Measurements from ENCODE around the gene GULP1. TPM values are rescaled to one million over a fixed set of nuclear protein-coding genes. Genes with fewer than 3 reads are reported as not detected.

Gene GULP1
- total and polyA plus RNA-seq, 12 donors, result 2.0 to 6.0 (median 4.7) TPM

DNA sequence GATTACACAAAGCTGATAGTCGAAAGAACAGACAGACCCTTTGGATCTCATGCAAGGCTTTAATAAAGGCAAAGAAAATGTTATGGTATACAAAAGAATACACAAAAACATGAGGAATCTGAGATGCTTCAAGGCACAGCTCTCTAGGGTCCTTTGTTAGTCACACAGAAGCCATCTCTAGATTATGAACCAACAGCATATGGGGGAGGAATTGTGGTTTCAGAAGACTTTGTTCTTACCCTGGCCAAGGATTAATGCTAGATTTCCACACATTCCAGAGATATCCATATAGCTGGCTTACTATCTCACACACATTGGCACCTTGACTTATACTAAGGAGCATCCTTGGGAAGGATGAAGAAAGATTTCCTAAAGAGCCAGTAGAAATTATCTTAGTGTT lies 206.1 kb downstream of the GULP1 start:
- intact Hi-C loops (cut with DNase I), result no loop called here
- TF ChIP-seq, protein P1, sequence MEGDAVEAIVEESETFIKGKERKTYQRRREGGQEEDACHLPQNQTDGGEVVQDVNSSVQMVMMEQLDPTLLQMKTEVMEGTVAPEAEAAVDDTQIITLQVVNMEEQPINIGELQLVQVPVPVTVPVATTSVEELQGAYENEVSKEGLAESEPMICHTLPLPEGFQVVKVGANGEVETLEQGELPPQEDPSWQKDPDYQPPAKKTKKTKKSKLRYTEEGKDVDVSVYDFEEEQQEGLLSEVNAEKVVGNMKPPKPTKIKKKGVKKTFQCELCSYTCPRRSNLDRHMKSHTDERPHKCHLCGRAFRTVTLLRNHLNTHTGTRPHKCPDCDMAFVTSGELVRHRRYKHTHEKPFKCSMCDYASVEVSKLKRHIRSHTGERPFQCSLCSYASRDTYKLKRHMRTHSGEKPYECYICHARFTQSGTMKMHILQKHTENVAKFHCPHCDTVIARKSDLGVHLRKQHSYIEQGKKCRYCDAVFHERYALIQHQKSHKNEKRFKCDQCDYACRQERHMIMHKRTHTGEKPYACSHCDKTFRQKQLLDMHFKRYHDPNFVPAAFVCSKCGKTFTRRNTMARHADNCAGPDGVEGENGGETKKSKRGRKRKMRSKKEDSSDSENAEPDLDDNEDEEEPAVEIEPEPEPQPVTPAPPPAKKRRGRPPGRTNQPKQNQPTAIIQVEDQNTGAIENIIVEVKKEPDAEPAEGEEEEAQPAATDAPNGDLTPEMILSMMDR (IDR thresholded peaks at IDR 0.05), result no peak
- no peak overlapping the region for H3K27ac ChIP-seq
- H3K4me1 ChIP-seq, result no peaks in the 10 kb centered on the region
- no peaks in the 10 kb centered on the region for H3K9me3 ChIP-seq
- DNase-seq, result no peak
- no peaks in the 10 kb centered on the region for H3K36me3 ChIP-seq
- 96 to 97% methylated on average over 1 of the region's 1 CpG for WGBS, 2 donors
- no peak for ATAC-seq
- H3K27me3 ChIP-seq, result no peaks in the 10 kb centered on the region
- no peak overlapping the region for H3K4me3 ChIP-seq

DNA sequence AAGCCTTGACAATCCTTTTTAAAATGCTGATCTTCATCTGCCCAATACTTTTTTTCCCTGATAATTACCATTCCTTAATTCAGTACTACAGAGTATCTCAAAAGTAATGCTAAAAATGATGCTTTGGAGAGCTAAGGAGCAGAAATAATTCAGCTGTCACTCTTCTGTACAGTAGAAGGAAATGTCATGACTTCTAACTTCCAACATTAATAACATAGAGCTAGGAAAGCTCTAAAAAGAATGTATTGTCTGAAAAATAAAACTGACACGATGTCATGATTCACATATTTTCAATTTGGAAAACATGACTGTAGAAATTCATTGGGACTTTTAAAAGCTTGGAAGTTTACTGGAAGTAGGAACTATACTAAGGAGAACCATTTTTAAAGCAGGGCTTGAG lies 212.3 kb downstream of the GULP1 start:
- Histone ChIP-seq H3K36me3 (no peaks in the 10 kb centered on the region), H3K4me3 (no peak overlapping the region), H3K4me1 (no peaks in the 10 kb centered on the region), H3K27ac (no peak overlapping the region), H3K9me3 (no peaks in the 10 kb centered on the region), H3K27me3 (no peaks in the 10 kb centered on the region)
- TF ChIP-seq, protein P1 (IDR thresholded peaks at IDR 0.05), result no peak
- intact Hi-C loops (cut with DNase I), result loop anchor here in 3 of 10 donors (10.0 kb wide), 2 partner anchors 209 to 909 kb away; partner anchors contain the start of gene GULP1 (in 2 of the 3)
- 59 to 64% methylated on average over 1 of the region's 1 CpG for WGBS, 2 donors
- ATAC-seq (no peak), DNase-seq (no peak)

DNA sequence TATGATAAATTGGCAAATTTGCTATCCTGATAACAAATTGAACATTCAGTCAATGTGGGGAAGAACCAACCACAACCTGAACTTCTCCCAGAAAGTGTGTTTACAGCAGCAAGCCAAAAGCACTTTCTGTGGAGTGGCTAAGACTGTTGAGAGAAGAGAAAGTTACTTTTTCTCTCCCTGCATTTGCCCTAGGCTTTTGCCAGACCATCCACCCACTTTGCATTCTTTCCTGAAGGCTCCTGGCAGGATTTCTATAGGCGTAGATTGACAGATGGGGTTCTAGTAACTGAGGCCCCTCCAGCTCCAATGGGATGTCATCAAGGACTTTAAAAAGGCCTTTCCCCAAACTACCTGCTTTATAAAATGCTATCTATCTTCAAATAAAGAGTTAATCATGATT lies 215.2 kb downstream of the GULP1 start:
- Histone ChIP-seq H3K9me3 (no peaks in the 10 kb centered on the region), H3K27ac (no peak overlapping the region), H3K4me3 (no peak overlapping the region), H3K36me3 (no peaks in the 10 kb centered on the region), H3K4me1 (no peaks in the 10 kb centered on the region), H3K27me3 (no peaks in the 10 kb centered on the region)
- intact Hi-C loops (cut with DNase I), result loop anchor here in 3 of 10 donors (5.0 to 10.0 kb wide), 3 partner anchors 212 to 920 kb away; partner anchors contain the start of gene GULP1 (in 2 of the 3)
- DNase-seq, result no peak
- WGBS, 2 donors, result 96 to 100% methylated on average over 1 of the region's 1 CpG
- TF ChIP-seq, protein P1 (IDR thresholded peaks at IDR 0.05), result no peak
- ATAC-seq, result no peak

DNA sequence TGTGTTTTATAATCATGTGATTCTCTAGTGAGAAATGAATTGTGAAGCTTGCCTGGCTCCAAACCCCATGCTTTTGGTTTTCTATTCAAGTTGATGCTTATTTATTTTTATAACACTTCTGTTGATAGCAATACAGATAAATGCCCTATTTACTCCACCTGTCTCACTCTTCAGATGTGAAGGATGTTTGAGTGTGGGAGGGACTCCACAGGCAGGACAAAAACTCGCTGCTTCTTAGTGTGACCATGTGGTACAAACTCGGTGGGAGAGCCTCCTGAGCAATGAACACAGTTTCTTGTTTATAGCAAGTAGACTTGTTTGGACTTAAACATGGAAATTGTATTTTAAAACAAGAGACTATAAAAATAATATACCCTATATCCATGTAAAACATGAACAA lies 219.7 kb downstream of the GULP1 start:
- Histone ChIP-seq H3K4me1 (no peaks in the 10 kb centered on the region), H3K36me3 (no peaks in the 10 kb centered on the region), H3K27ac (no peak overlapping the region), H3K27me3 (no peaks in the 10 kb centered on the region), H3K9me3 (no peaks in the 10 kb centered on the region), H3K4me3 (no peak overlapping the region)
- intact Hi-C loops (cut with DNase I), result loop anchor here in 8 of 10 donors (5.0 to 10.0 kb wide), 9 partner anchors 217 to 1017 kb away; partner anchors contain the start of gene GULP1 (in 2 of the 8)
- TF ChIP-seq, protein P1 (IDR thresholded peaks at IDR 0.05), result no peak
- no peak for DNase-seq
- ATAC-seq, result no peak
- 57 to 64% methylated on average over 2 of the region's 2 CpGs for WGBS, 2 donors

All from heart right ventricle (tissue), 16 donors.